Skeletal muscle tissue (tissue), 4 donors: ENCODE data around the gene ZNF557. TPM values are rescaled to one million over a fixed set of nuclear protein-coding genes. Genes with fewer than 3 reads are reported as not detected.
"Not testable (repeated sequence)": the region's sequence is repeated elsewhere in the genome, so short reads cannot be mapped to it uniquely, and the experiment has no call there.

ENCODE experiments used
- H3K27ac ChIP-seq: one replicate; pipeline ENCODE4 v1.7.0; 2013; ENCODE audit warnings: mild to moderate bottlenecking, low read depth, low read length, inconsistent platforms
- H3K27me3 ChIP-seq, 3 donors: one replicate each; pipeline ENCODE4 v1.7.0; 2013; ENCODE audit warnings: low read length in 3 of 3; ENCODE audit not compliant: control insufficient read depth in 3 of 3, insufficient read depth in 3 of 3
- H3K36me3 ChIP-seq, 3 donors: one replicate each; pipeline ENCODE4 v1.7.0; 2013; ENCODE audit warnings: low read length in 3 of 3; ENCODE audit not compliant: control insufficient read depth in 3 of 3, insufficient read depth in 3 of 3
- H3K4me1 ChIP-seq, 3 donors: one replicate each; pipeline ENCODE4 v1.7.0; 2013; ENCODE audit warnings: low read length in 3 of 3, mild to moderate bottlenecking in 3 of 3; ENCODE audit not compliant: control insufficient read depth in 3 of 3, insufficient read depth in 3 of 3
- H3K4me3 ChIP-seq, 3 donors: one replicate each; pipeline ENCODE4 v1.7.0; 2013; ENCODE audit warnings: low read length in 3 of 3
- H3K9ac ChIP-seq, 3 donors: one replicate each; pipeline ENCODE4 v1.7.0; 2013; ENCODE audit warnings: low read length in 3 of 3, mild to moderate bottlenecking in 3 of 3, moderate library complexity in 2 of 3, low read depth in 1 of 3
- H3K9me3 ChIP-seq, 3 donors: one replicate each; pipeline ENCODE4 v1.7.0; 2013; ENCODE audit warnings: low read length in 3 of 3; ENCODE audit not compliant: control insufficient read depth in 3 of 3
- total RNA-seq: library from RNA; depleted of rRNA; stranded (reverse); fragments of >200 nt; gene quantifications from one replicate; pipeline ENCODE4 v1.2.3, GENCODE V29; 2014
- donor health status: Osteomylitis.

ZNF557 gene
- total RNA-seq, 1 donor from 2014 or later, result 16.7 TPM

DNA sequence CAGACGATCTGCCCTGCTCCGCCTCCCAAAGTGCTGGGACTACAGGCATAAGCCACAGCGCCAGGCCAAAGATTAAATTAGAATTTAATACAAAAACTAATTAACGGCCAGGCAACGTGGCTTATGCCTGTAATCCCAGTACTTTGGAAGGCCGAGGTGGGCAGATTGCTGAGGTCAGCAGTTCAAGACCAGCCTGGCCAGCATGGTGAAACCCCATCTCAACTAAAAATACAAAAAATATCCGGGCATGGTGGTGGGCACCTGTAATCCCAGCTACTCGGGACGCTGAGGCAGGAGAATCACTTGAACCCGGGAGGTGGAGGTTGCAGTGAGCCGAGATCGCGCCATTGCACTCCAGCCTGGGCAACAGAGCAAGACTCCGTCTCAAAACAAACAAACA is 13.8 kb upstream of the ZNF557 start:
- H3K27me3 ChIP-seq, H3K9me3 ChIP-seq, H3K27ac ChIP-seq: not testable (repeated sequence)

GRCh38 chr19:7056371-7056770 is 13.1 kb upstream of the ZNF557 start:
- not testable (repeated sequence) for H3K4me3 ChIP-seq, H3K27ac ChIP-seq, H3K4me1 ChIP-seq, H3K27me3 ChIP-seq, H3K9me3 ChIP-seq, H3K36me3 ChIP-seq, H3K9ac ChIP-seq

More for the DNA sequence above, 13.8 kb upstream of the ZNF557 start:
- H3K4me3 ChIP-seq, H3K4me1 ChIP-seq, H3K9ac ChIP-seq, H3K36me3 ChIP-seq: not testable (repeated sequence)

DNA sequence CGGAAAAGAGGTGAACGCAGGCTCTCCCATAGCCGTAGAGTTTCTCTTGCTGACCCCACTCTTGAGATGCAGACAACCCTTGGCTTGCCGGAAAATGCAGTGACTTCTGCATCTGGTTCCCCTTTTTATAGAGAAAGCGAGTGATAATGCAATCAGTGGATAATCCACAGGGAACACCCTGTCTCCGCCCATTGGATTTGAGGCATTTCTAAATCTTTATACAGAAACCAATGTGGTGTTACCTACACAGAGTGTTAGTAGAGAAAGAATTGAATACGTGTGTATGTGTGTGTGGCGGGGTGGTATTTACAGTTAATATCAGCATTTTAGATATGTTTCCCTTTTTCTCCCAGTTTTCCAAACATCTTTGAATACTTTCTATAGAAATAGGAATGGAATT is 10.9 kb upstream of the ZNF557 start, which contains the start of gene MBD3L3:
Gene MBD3L3 (minus strand): TSS at position 101 of the 400 bp plus-strand sequence. CDS start 71 bp downstream, at position 30.
- H3K4me3 ChIP-seq, H3K9me3 ChIP-seq, H3K9ac ChIP-seq, H3K27ac ChIP-seq, H3K27me3 ChIP-seq, H3K4me1 ChIP-seq, H3K36me3 ChIP-seq: not testable (repeated sequence)

- H3K9me3 ChIP-seq, H3K36me3 ChIP-seq, H3K9ac ChIP-seq, H3K4me3 ChIP-seq, H3K27me3 ChIP-seq, H3K27ac ChIP-seq, H3K4me1 ChIP-seq: not testable (repeated sequence)
These were observed 9.5 kb upstream of the ZNF557 start for GRCh38 chr19:7059977-7060376.

DNA sequence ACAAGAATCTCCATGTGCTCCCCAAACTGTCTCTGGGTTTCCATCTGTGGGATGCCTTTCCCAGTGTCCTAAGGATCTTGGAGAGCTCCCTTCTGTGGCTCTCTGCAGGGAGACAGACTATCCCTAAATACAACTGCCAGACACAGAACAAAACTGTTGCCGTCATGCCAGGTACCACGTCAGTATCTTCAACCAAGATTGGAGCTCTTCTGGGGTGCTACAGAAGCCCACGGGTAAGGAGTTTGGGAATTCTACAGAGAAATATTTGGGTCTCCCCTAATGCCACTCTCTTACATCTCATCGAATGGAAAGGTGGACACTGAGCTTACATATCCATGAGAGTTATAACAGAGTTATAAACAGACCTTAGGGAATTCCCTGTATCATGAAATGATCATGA is 6.2 kb upstream of the ZNF557 start:
- H3K9ac ChIP-seq, result no peak overlapping the region
- H3K9me3 ChIP-seq, result no peaks in the 10 kb centered on the region
- H3K4me3 ChIP-seq, result no peak overlapping the region
- no peak overlapping the region for H3K27ac ChIP-seq
- H3K36me3 ChIP-seq, result no peaks in the 10 kb centered on the region
- no peaks in the 10 kb centered on the region for H3K27me3 ChIP-seq
- no peaks in the 10 kb centered on the region for H3K4me1 ChIP-seq

GRCh38 chr19:7063764-7064418 is 5.6 kb upstream of the ZNF557 start:
- Histone ChIP-seq H3K36me3 (no peaks in the 10 kb centered on the region), H3K27me3 (no peaks in the 10 kb centered on the region), H3K4me3 (no peak overlapping the region), H3K9me3 (no peaks in the 10 kb centered on the region), H3K27ac (no peak overlapping the region), H3K4me1 (no peaks in the 10 kb centered on the region), H3K9ac (no peak overlapping the region)

DNA sequence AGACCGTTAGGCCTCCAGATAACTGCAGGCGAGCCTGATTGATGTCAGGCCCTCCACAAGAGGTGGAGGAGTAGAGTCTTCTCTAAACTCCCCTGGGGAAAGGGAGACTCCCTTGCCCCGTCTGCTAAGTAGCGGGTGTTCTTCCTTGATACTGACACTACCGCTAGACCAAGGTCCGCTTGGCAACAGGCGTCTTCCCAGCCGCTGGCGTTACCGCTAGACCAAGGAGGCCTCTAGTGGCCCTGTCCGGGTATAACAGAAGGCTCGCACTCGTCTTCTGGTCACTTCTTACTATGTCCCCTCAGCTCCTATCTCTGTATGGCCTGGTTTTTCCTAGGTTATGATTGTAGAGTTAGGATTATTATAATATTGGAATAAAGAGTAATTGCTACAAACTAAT is 2.4 kb upstream of the ZNF557 start:
- not testable (repeated sequence) for H3K4me3 ChIP-seq, H3K9ac ChIP-seq, H3K36me3 ChIP-seq, H3K9me3 ChIP-seq, H3K27ac ChIP-seq, H3K27me3 ChIP-seq
- peaks cover 4 to 14% (median 7%) of the 10 kb centered on the region in 3 donors for H3K4me1 ChIP-seq

DNA sequence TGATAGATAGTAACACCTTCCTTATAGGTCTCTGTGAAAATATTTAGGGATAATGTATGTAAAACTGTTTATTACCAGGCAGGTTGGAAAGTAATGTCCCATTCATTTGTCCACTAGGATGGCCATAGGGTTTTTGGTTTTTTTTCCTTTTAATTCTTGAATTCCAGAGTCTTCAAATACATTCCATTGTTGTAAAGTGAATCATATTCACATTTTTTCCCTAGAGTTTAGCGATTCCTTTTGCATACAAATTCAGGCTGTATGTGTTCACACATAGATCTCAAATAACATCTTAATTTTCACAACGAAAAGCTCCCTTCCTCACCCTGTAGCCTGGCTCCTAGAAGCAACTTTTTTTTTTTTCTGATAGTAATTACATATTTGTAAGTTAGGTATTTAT is 1.8 kb upstream of the ZNF557 start:
- peaks cover 10 to 13% (median 12%) of the 10 kb centered on the region in 3 donors for H3K36me3 ChIP-seq
- H3K9ac ChIP-seq, result no peak overlapping the region
- no peak overlapping the region for H3K27ac ChIP-seq
- peaks cover 4 to 14% (median 7%) of the 10 kb centered on the region in 3 donors for H3K4me1 ChIP-seq
- H3K9me3 ChIP-seq, result no peaks in the 10 kb centered on the region
- no peak overlapping the region for H3K4me3 ChIP-seq
- no peaks in the 10 kb centered on the region for H3K27me3 ChIP-seq

DNA sequence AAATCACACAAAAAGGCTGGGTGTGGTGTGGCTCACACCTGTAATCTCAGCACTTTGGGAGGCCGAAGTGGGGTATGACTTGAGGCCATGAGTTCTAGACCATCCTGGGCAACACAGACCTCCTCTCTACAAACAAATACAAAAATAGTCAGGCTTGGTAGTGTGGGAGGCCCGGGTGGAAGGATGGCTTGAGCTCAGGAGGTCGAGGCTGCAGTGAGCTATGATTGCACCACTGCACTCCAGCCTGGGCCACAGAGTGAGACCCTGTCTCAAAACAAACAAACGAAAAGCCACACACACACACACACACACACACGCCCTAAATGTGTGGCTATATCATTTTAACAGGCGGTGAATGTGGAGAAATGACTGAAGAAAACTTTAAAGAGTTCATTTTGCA is 904 bp upstream of the ZNF557 start:
- no peaks in the 10 kb centered on the region for H3K9me3 ChIP-seq
- H3K4me3 ChIP-seq, result peak overlapping the region; percentile 58 to 75 (median 60)
- H3K9ac ChIP-seq, result no peak overlapping the region
- no peak overlapping the region for H3K27ac ChIP-seq
- no peaks in the 10 kb centered on the region for H3K27me3 ChIP-seq
- H3K36me3 ChIP-seq, result peaks cover 16 to 21% (median 18%) of the 10 kb centered on the region in 3 donors
- H3K4me1 ChIP-seq, result peaks cover 4 to 14% (median 7%) of the 10 kb centered on the region in 3 donors

- Histone ChIP-seq H3K27ac (peak overlapping the region; percentile 67), H3K27me3 (no peaks in the 10 kb centered on the region), H3K4me1 (peaks cover 4 to 14% (median 7%) of the 10 kb centered on the region in 3 donors), H3K36me3 (peaks cover 21 to 27% (median 27%) of the 10 kb centered on the region in 3 donors), H3K4me3 (peak overlapping the region; percentile 95 to 97 (median 96)), H3K9ac (peak overlapping the region; percentile 87 to 93 (median 87)), H3K9me3 (no peaks in the 10 kb centered on the region)
These were observed 362 bp downstream of the ZNF557 start for GRCh38 chr19:7069904-7070226.
